SK-N-SH treated with all-trans-retinoic acid at 6 μM for 48 hours (cell line): ENCODE data around the gene ZMYND8.

Experiments used
- ATAC-seq: fragments of 200-7000 bp; cut with Tn5 transposase; 3 replicates; pipeline ENCODE4 v1.9.1; 2020; ENCODE audit warnings: mild to moderate bottlenecking, moderate library complexity
- ARNTL ChIP-seq: fragments of 450-650 bp; formaldehyde crosslinking; IDR thresholded peaks from 2 replicates; pipeline ENCODE4 v1.5.0; 2020; ENCODE audit warnings: low read depth, mild to moderate bottlenecking, moderate library complexity, borderline replicate concordance
- BACH2 ChIP-seq: fragments of 250-450 bp; sonication (Bioruptor Pico); IDR thresholded peaks from 2 replicates; pipeline ENCODE4 v1.9.0; 2021; ENCODE audit warnings: mild to moderate bottlenecking, borderline replicate concordance
- CSDC2 ChIP-seq: fragments of 250-450 bp; sonication (Bioruptor Pico); IDR thresholded peaks from 2 replicates; pipeline ENCODE4 v1.5.0; 2020; ENCODE audit warnings: mild to moderate bottlenecking, moderate library complexity
- CSRNP3 ChIP-seq: fragments of 250-450 bp; sonication (Bioruptor Pico); IDR thresholded peaks from 2 replicates; pipeline ENCODE4 v1.5.1; 2021; ENCODE audit warnings: mild to moderate bottlenecking, moderate library complexity
- ESRRG ChIP-seq: fragments of 250-450 bp; sonication (Bioruptor Pico); IDR thresholded peaks from 2 replicates; pipeline ENCODE4 v1.6.1; 2021; ENCODE audit warnings: mild to moderate bottlenecking
- GLIS3 ChIP-seq: fragments of 250-450 bp; sonication (Bioruptor Pico); IDR thresholded peaks from 2 replicates; pipeline ENCODE4 v1.5.0; 2020; ENCODE audit warnings: mild to moderate bottlenecking, moderate library complexity
- ISL1 ChIP-seq: fragments of 250-450 bp; sonication (Bioruptor Pico); IDR thresholded peaks from 2 replicates; pipeline ENCODE4 v2.1.2; 2022; ENCODE audit warnings: mild to moderate bottlenecking, moderate library complexity
- OSR1 ChIP-seq: fragments of 250-450 bp; sonication (Bioruptor Pico); IDR thresholded peaks from 2 replicates; pipeline ENCODE4 v1.8.0; 2022; ENCODE audit warnings: moderate library complexity, mild to moderate bottlenecking, inconsistent platforms
- PPARA ChIP-seq: fragments of 250-450 bp; sonication (Bioruptor Pico); IDR thresholded peaks from 2 replicates; pipeline ENCODE4 v1.5.0; 2020; ENCODE audit warnings: mild to moderate bottlenecking, borderline replicate concordance
- RARB ChIP-seq: fragments of 250-450 bp; sonication (Bioruptor Pico); IDR thresholded peaks from 2 replicates; pipeline ENCODE4 v1.8.0; 2021; ENCODE audit warnings: mild to moderate bottlenecking, moderate library complexity
- SNAI2 ChIP-seq: fragments of 250-450 bp; sonication (Bioruptor Pico); IDR thresholded peaks from 2 replicates; pipeline ENCODE4 v1.5.0; 2020; ENCODE audit warnings: mild to moderate bottlenecking, moderate library complexity
- TCF4 ChIP-seq: fragments of 250-450 bp; sonication (Bioruptor Pico); IDR thresholded peaks from 2 replicates; pipeline ENCODE4 v1.8.0; 2021; ENCODE audit warnings: mild to moderate bottlenecking, moderate library complexity, borderline replicate concordance
- TOX ChIP-seq: fragments of 250-450 bp; sonication (Bioruptor Pico); IDR thresholded peaks from 2 replicates; pipeline ENCODE4 v1.8.0; 2021; ENCODE audit warnings: mild to moderate bottlenecking, moderate library complexity, borderline replicate concordance
- TSHZ2 ChIP-seq: fragments of 250-450 bp; sonication (Bioruptor Pico); IDR thresholded peaks from 2 replicates; pipeline ENCODE4 v1.5.0; 2020; ENCODE audit warnings: mild to moderate bottlenecking, moderate library complexity
- ZC3H10 ChIP-seq: fragments of 250-450 bp; sonication (Bioruptor Pico); IDR thresholded peaks from 2 replicates; pipeline ENCODE4 v1.5.1; 2021; ENCODE audit warnings: mild to moderate bottlenecking, moderate library complexity
- ZFP3 ChIP-seq: fragments of 250-450 bp; sonication (Bioruptor Pico); IDR thresholded peaks from 2 replicates; pipeline ENCODE4 v1.5.0; 2020; ENCODE audit warnings: mild to moderate bottlenecking, moderate library complexity
- ZFP30 ChIP-seq: fragments of 450-650 bp; formaldehyde crosslinking; IDR thresholded peaks from 2 replicates; pipeline ENCODE4 v1.5.0; 2022; ENCODE audit warnings: mild to moderate bottlenecking, moderate library complexity
- ZNF565 ChIP-seq: fragments of 450-650 bp; formaldehyde crosslinking; conservative IDR thresholded peaks from 2 replicates; pipeline ENCODE4 v1.5.0; 2020; ENCODE audit warnings: low read depth, mild to moderate bottlenecking, moderate library complexity
- ZNF70 ChIP-seq: fragments of 450-650 bp; formaldehyde crosslinking; IDR thresholded peaks from 2 replicates; pipeline ENCODE4 v1.5.0; 2020; ENCODE audit warnings: mild to moderate bottlenecking, moderate library complexity
- ZNF8 ChIP-seq: fragments of 450-650 bp; formaldehyde crosslinking; IDR thresholded peaks from 2 replicates; pipeline ENCODE4 v1.5.0; 2020; ENCODE audit warnings: mild to moderate bottlenecking, moderate library complexity
- TF ChIP-seq, protein P1 (sequence below): fragments of 250-450 bp; sonication (Bioruptor Pico); IDR thresholded peaks from 2 replicates; pipeline ENCODE4 v1.8.0; 2020; ENCODE audit warnings: mild to moderate bottlenecking, moderate library complexity, borderline replicate concordance
- TF ChIP-seq, protein P2 (sequence below): fragments of 250-450 bp; sonication (Bioruptor Pico); IDR thresholded peaks from 2 replicates; pipeline ENCODE4 v1.5.1; 2020; ENCODE audit warnings: low read depth, mild to moderate bottlenecking, moderate library complexity
- TF ChIP-seq, protein P3 (sequence below): fragments of 250-450 bp; sonication (Bioruptor Pico); IDR thresholded peaks from 2 replicates; pipeline ENCODE4 v1.8.0; 2021; ENCODE audit warnings: low read depth, mild to moderate bottlenecking, moderate library complexity, borderline replicate concordance

The ZMYND8 gene

DNA sequence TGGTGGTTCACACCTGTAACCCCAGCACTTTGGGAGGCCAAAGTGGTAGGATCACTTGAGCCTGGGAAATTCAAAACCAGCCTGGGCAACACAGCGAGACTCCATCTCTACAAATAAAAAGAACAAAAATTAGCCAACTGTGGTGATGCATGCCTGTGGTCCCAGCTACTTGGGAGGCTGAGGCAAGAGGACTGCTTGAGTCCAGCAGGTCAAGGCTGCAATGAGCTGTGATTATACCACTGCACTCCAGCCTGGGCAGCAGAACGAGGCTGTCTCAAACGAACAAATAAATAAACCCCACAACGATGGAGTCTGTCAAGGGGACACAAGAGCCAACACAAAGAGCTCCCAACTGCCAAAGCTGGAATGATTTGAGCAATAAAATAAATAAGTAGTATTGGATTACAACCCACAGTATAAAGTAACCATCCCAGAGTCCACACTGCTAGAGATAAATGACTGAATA lies 13.5 kb downstream of the ZMYND8 start:
- TF ChIP-seq ARNTL (CRISPR knock-in tag): no peak
- TF ChIP-seq TOX (CRISPR knock-in tag): no peak
- TF ChIP-seq CSRNP3 (CRISPR knock-in tag): no peak
- TF ChIP-seq ISL1 (CRISPR knock-in tag): no peak
- TF ChIP-seq ZFP30 (CRISPR knock-in tag): no peak
- no peak for TF ChIP-seq GLIS3 (CRISPR knock-in tag)
- no peak for TF ChIP-seq RARB (CRISPR knock-in tag)
- TF ChIP-seq ZFP3 (CRISPR knock-in tag): no peak
- TF ChIP-seq ZC3H10 (CRISPR knock-in tag): no peak
- no peak for TF ChIP-seq TCF4 (CRISPR knock-in tag)
- TF ChIP-seq ZNF565 (CRISPR knock-in tag): no peak
- no peak for TF ChIP-seq PPARA (CRISPR knock-in tag)
- TF ChIP-seq CSDC2 (CRISPR knock-in tag): no peak
- no peak for TF ChIP-seq OSR1
- TF ChIP-seq, all 23 proteins: peak for 0

GRCh38 chr20:47338131-47338628 lies 18.3 kb downstream of the ZMYND8 start:
- TF ChIP-seq RARB (CRISPR knock-in tag) (no peak), ESRRG (CRISPR knock-in tag) (no peak), ZC3H10 (CRISPR knock-in tag) (no peak), ZNF70 (CRISPR knock-in tag) (no peak), TSHZ2 (no peak), ISL1 (CRISPR knock-in tag) (no peak), SNAI2 (CRISPR knock-in tag) (no peak), PPARA (CRISPR knock-in tag) (no peak), GLIS3 (CRISPR knock-in tag) (no peak), BACH2 (CRISPR knock-in tag) (no peak), ZNF8 (CRISPR knock-in tag) (no peak), TCF4 (CRISPR knock-in tag) (no peak), TOX (CRISPR knock-in tag) (no peak), CSDC2 (CRISPR knock-in tag) (no peak), ZNF565 (CRISPR knock-in tag) (no peak)
- TF ChIP-seq, protein P1, sequence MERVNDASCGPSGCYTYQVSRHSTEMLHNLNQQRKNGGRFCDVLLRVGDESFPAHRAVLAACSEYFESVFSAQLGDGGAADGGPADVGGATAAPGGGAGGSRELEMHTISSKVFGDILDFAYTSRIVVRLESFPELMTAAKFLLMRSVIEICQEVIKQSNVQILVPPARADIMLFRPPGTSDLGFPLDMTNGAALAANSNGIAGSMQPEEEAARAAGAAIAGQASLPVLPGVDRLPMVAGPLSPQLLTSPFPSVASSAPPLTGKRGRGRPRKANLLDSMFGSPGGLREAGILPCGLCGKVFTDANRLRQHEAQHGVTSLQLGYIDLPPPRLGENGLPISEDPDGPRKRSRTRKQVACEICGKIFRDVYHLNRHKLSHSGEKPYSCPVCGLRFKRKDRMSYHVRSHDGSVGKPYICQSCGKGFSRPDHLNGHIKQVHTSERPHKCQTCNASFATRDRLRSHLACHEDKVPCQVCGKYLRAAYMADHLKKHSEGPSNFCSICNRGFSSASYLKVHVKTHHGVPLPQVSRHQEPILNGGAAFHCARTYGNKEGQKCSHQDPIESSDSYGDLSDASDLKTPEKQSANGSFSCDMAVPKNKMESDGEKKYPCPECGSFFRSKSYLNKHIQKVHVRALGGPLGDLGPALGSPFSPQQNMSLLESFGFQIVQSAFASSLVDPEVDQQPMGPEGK: no peak
- TF ChIP-seq, protein P2, sequence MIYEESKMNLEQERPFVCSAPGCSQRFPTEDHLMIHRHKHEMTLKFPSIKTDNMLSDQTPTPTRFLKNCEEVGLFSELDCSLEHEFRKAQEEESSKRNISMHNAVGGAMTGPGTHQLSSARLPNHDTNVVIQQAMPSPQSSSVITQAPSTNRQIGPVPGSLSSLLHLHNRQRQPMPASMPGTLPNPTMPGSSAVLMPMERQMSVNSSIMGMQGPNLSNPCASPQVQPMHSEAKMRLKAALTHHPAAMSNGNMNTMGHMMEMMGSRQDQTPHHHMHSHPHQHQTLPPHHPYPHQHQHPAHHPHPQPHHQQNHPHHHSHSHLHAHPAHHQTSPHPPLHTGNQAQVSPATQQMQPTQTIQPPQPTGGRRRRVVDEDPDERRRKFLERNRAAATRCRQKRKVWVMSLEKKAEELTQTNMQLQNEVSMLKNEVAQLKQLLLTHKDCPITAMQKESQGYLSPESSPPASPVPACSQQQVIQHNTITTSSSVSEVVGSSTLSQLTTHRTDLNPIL (CRISPR knock-in tag): no peak
- TF ChIP-seq, protein P3, sequence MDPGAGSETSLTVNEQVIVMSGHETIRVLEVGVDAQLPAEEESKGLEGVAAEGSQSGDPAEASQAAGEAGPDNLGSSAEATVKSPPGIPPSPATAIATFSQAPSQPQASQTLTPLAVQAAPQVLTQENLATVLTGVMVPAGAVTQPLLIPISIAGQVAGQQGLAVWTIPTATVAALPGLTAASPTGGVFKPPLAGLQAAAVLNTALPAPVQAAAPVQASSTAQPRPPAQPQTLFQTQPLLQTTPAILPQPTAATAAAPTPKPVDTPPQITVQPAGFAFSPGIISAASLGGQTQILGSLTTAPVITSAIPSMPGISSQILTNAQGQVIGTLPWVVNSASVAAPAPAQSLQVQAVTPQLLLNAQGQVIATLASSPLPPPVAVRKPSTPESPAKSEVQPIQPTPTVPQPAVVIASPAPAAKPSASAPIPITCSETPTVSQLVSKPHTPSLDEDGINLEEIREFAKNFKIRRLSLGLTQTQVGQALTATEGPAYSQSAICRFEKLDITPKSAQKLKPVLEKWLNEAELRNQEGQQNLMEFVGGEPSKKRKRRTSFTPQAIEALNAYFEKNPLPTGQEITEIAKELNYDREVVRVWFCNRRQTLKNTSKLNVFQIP: no peak

More for the DNA sequence above, 13.5 kb downstream of the ZMYND8 start:
- ATAC-seq: no peak

More at GRCh38 chr20:47338131-47338628, 18.3 kb downstream of the ZMYND8 start:
- ATAC-seq: no peak
